Endothelial cell of umbilical vein (primary cell): ENCODE results near the gene SIAE. TPM values are rescaled to one million over a fixed set of nuclear protein-coding genes. Genes with fewer than 3 reads are reported as not detected.

Source experiments
- Bru-seq: library from RNA; stranded (reverse); fragments of 400-500 nt; gene quantifications from one replicate; lab custom pipeline; 2021; lab: Mats Ljungman, UMichigan
- BruChase-seq, 2 experiments: library from RNA; stranded (reverse); fragments of 400-500 nt; gene quantifications; one replicate each; lab custom pipeline; 2021; lab: Mats Ljungman, UMichigan
- BruUV-seq: library from RNA; stranded (reverse); fragments of 400-500 nt; replicated peaks from 2 replicates; lab custom pipeline; 2021; lab: Mats Ljungman, UMichigan
- CTCF ChIA-PET: fragments of 300-600, 350-600 bp; sonication (Branson Sonifier 250); formaldehyde crosslinking; loops from one replicate; lab custom pipeline; 2021; ENCODE audit warnings: antibody characterized with exemption, inconsistent platforms; lab: Charles Lee
- POLR2A ChIA-PET: fragments of 300-600, 350-600 bp; sonication (Branson Sonifier 250); formaldehyde crosslinking; loops from one replicate; lab custom pipeline; 2021; ENCODE audit warnings: antibody characterized with exemption, inconsistent platforms; lab: Charles Lee
- DNase-seq: peaks from one replicate; pipeline ENCODE4 v3.0.0-alpha.2; 2011; ENCODE audit warnings: low read depth, low spot score
- FAIRE-seq: peaks from 2 replicates; lab custom pipeline; 2011; peaks lifted over from hg19 to GRCh38; lab: Jason Lieb, UNC
- H2AFZ ChIP-seq: 2 replicates; pipeline ENCODE4 v1.6.0; 2012; ENCODE audit warnings: low read depth, low read length, control low read depth, inconsistent platforms
- H3K27ac ChIP-seq: 2 replicates; pipeline ENCODE4 v1.5.1; 2011; ENCODE audit warnings: low read depth, mild to moderate bottlenecking, control low read depth, low read length, moderate library complexity; ENCODE audit not compliant: insufficient read depth
- H3K27me3 ChIP-seq, 2 experiments: 2 replicates each; pipeline versions ENCODE4 v1.6.0 to v1.6.1; 2011; ENCODE audit warnings: low read length in 2 of 2, mixed read lengths in 1 of 2; ENCODE audit not compliant: control insufficient read depth in 2 of 2, insufficient read depth in 2 of 2
- H3K36me3 ChIP-seq, 2 experiments: 2 replicates in 1 of 2; 3 replicates in 1 of 2; pipeline ENCODE4 v1.5.1; 2011; ENCODE audit warnings: low read length in 2 of 2, mild to moderate bottlenecking in 1 of 2, moderate library complexity in 1 of 2; ENCODE audit not compliant: control insufficient read depth in 2 of 2, insufficient read depth in 2 of 2; ENCODE audit errors: extremely low read depth in 1 of 2
- H3K4me1 ChIP-seq: 3 replicates; pipeline ENCODE4 v1.5.1; 2011; ENCODE audit warnings: mild to moderate bottlenecking, low read length; ENCODE audit not compliant: control insufficient read depth, insufficient read depth; ENCODE audit errors: extremely low read depth
- H3K4me2 ChIP-seq: 2 replicates; pipeline ENCODE4 v1.6.1; 2011; ENCODE audit warnings: low read length, control low read depth, mixed read lengths; ENCODE audit not compliant: insufficient read depth
- H3K4me3 ChIP-seq, 3 experiments: fragments of 200-600 bp in 1 of 3; sonication (generic), shearing (Covaris generic) in 1 of 3; replicated peaks in 1 of 3; 2 replicates each; pipeline ENCODE4 v1.5.1; 2011 to 2016; ENCODE audit warnings: control low read depth in 3 of 3, low read length in 3 of 3, mild to moderate bottlenecking in 2 of 3, inconsistent platforms in 1 of 3, low read depth in 1 of 3, moderate library complexity in 1 of 3; ENCODE audit not compliant: insufficient read depth in 1 of 3
- H3K79me2 ChIP-seq: 2 replicates; pipeline ENCODE4 v1.6.0; 2012; ENCODE audit warnings: low read length, inconsistent platforms; ENCODE audit not compliant: control insufficient read depth, insufficient read depth
- H3K9ac ChIP-seq: replicated peaks from 2 replicates; pipeline ENCODE3; 2011; ENCODE audit warnings: low read length, control low read depth; ENCODE audit not compliant: insufficient read depth; ENCODE audit errors: extremely low read depth
- H3K9me1 ChIP-seq: replicated peaks from 3 replicates; pipeline ENCODE4 v1.6.0; 2011; ENCODE audit warnings: mild to moderate bottlenecking, low read length; ENCODE audit not compliant: control insufficient read depth, insufficient read depth; ENCODE audit errors: extremely low read depth
- H3K9me3 ChIP-seq: replicated peaks from 2 replicates; pipeline ENCODE4 v1.5.1; 2012; ENCODE audit warnings: low read length, inconsistent platforms; ENCODE audit not compliant: control insufficient read depth, insufficient read depth
- H4K20me1 ChIP-seq: replicated peaks from 2 replicates; pipeline ENCODE3; 2011; ENCODE audit warnings: mild to moderate bottlenecking, low read length; ENCODE audit not compliant: control insufficient read depth, insufficient read depth; ENCODE audit errors: extremely low read depth
- CTCF ChIP-seq, 2 donors: IDR thresholded peaks; 1 replicate in 1 of 2; 2 replicates in 1 of 2; pipeline ENCODE4 v1.5.1; 2011; ENCODE audit warnings: low read length in 2 of 2, mild to moderate bottlenecking in 2 of 2, moderate library complexity in 2 of 2, control low read depth in 1 of 2, inconsistent platforms in 1 of 2, low read depth in 1 of 2; ENCODE audit not compliant: insufficient read depth in 1 of 2; ENCODE audit errors: extremely low read depth in 1 of 2
- MAX ChIP-seq: IDR thresholded peaks from 2 replicates; pipeline ENCODE4 v1.6.1; 2011; ENCODE audit not compliant: insufficient read depth, insufficient read length
- MYC ChIP-seq: IDR thresholded peaks from one replicate; pipeline ENCODE4 v1.6.1; 2011; ENCODE audit warnings: mild to moderate bottlenecking, low read depth, low read length
- POLR2A ChIP-seq: IDR thresholded peaks from 2 replicates; pipeline ENCODE4 v1.6.1; 2012; ENCODE audit warnings: low read depth, mild to moderate bottlenecking, control low read depth, low read length
- POLR2AphosphoS5 ChIP-seq: IDR thresholded peaks from 2 replicates; pipeline ENCODE4 v1.6.1; 2012; ENCODE audit warnings: low read depth, mild to moderate bottlenecking, control low read depth, low read length, moderate library complexity; ENCODE audit not compliant: insufficient read depth
- dilution Hi-C: fragments of 300-500 bp; cut with MboI; formaldehyde crosslinking; loops from one replicate; pipeline ENCODE4 v1.15.0; 2019; ENCODE audit warnings: low sequenced_read_pairs; ENCODE audit not compliant: extremely low pct_ligation_motif_present
- intact Hi-C: fragments of 100-400 bp; cut with micrococcal nuclease; formaldehyde crosslinking; loops from one replicate; pipeline ENCODE4 v1.10.0; 2022
- long read RNA-seq: library from polyadenylated mRNA; stranded (forward); transcript quantifications from one replicate; pipeline ENCODE4 v2.0.0, GENCODE V29; 2021
- polyA minus RNA-seq, 3 experiments: library from RNA; depleted of rRNA, polyadenylated mRNA; stranded (reverse); fragments of >200 nt; gene quantifications; 1 replicate in 1 of 3; 2 replicates in 2 of 3; pipeline ENCODE4 v1.2.3, GENCODE V29; 2011
- polyA plus RNA-seq, 4 experiments: library from polyadenylated mRNA; depleted of rRNA in 3 of 4; stranded (reverse) in 3 of 4; unstranded in 1 of 4; fragments of >200 nt; gene quantifications; 2 replicates each; pipeline versions ENCODE4 v1.2.1 to v1.2.3, GENCODE V29; 2011 to 2012; ENCODE audit warnings: missing spikeins in 1 of 4
- total RNA-seq: library from RNA; stranded (reverse); gene quantifications from 2 replicates; pipeline ENCODE4 v1.2.3, GENCODE V29; 2021

Gene SIAE
- total RNA-seq (15.1 and 16.9 TPM in 2 replicates), polyA plus RNA-seq (22.1 and 23.9 TPM in 2 replicates), polyA minus RNA-seq (24.5 and 25.2 TPM in 2 replicates), Bru-seq, nascent RNA (percentile 51 among the genes with signal in this experiment), BruChase-seq, experiment 1, labeled RNA remaining after a 6-hour chase (percentile 52 among the genes with signal in this experiment), BruChase-seq, experiment 2, labeled RNA remaining after a 2-hour chase (percentile 50 among the genes with signal in this experiment)
- polyA plus RNA-seq (2011; cell fraction: cytosol; rRNA removed) = 18.3 TPM in 2 replicates
- polyA plus RNA-seq (2011; cell fraction: nucleus; rRNA removed) = 17.3 and 19.9 TPM in 2 replicates
- 24.2 and 28.2 TPM in 2 replicates for polyA plus RNA-seq (2012)
- polyA minus RNA-seq (2011; cell fraction: cytosol; rRNA and poly(A)+ RNA removed) = 3.2 TPM
- 7.5 and 8.1 TPM in 2 replicates for polyA minus RNA-seq (2011; cell fraction: nucleus; rRNA and poly(A)+ RNA removed)
- long read RNA-seq, full-length matches to known transcripts = 21 of 23 reads
- long read RNA-seq, partial matches to known transcripts = 1 of 23 reads
- long read RNA-seq, other reads (novel, unspliced or antisense) = 1 of 23 reads

GRCh38 chr11:124673333-124674167 is at the start of gene SIAE, which contains the start of gene SPA17:
Gene SIAE (minus strand): TSS chr11:124673739. CDS start chr11:124673708, 31 bp downstream.
Gene SPA17 (plus strand): TSS chr11:124673904. CDS start chr11:124675265, 1,361 bp downstream.
- Histone ChIP-seq H3K9me1 (no peaks in the 10 kb centered on the region), H3K27ac (peak within 1 kb of the TSS; percentile 63), H3K4me2 (peak within 1 kb of the TSS; percentile 84), H3K4me3 (peak within 1 kb of the TSS; percentile 65 to 95 (median 65)), H3K27me3 (no peaks in the 10 kb centered on the region), H2AFZ (peak within 1 kb of the TSS; percentile 41), H3K9ac (peak within 1 kb of the TSS; percentile 80), H3K4me1 (peaks cover 26% of the 10 kb centered on the region), H3K36me3 (no peaks in the 10 kb centered on the region), H3K79me2 (no peaks in the 10 kb centered on the region), H4K20me1 (no peaks in the 10 kb centered on the region), H3K9me3 (no peaks in the 10 kb centered on the region)
- intact Hi-C loops (loop anchor here (1.0 to 2.0 kb wide), 8 partner anchors 45 to 164 kb away; partner anchors contain the start of gene MSANTD2), dilution Hi-C loops (no loop called here)
- TF ChIP-seq CTCF (IDR thresholded peaks at IDR 0.05; ENCODE audit: extremely low read depth in 1 of 2, insufficient read depth in 1 of 2, low read depth in 1 of 2, low read length in 2 of 2) (no peak), MYC (peak; percentile 15), POLR2A (peak; percentile 96), POLR2AphosphoS5 (peak; percentile 99), MAX (no peak)
- POLR2A ChIA-PET = interaction anchor here (0.7 to 1.6 kb wide), 5 partner anchors 66 to 163 kb away, joined by 3 to 6 read pairs (median 3); partner anchors contain the start of gene NRGN
- peak; percentile 97 for DNase-seq
- FAIRE-seq = peak; percentile 91
- CTCF ChIA-PET = interaction anchor here (0.7 to 8.9 kb wide), 14 partner anchors 9 to 194 kb away, joined by 3 to 267 read pairs (median 5); partner anchors contain the start of gene NRGN
- BruUV-seq = TSS peak; percentile 65
